ENCODE measurements around the gene ZER1. TPM values are rescaled to one million over a fixed set of nuclear protein-coding genes. Genes with fewer than 3 reads are reported as not detected.

The ZER1 gene
- total and polyA plus RNA-seq, 2 of the 8 experiments (the other 6 are each of a cell fraction or from before 2014, with no cell fraction given): 20.5 to 26.6 TPM

- no peak overlapping the region for H3K4ac ChIP-seq (replicated peaks; ENCODE audit: insufficient read length, low read depth, low read length)
- 97% methylated on average over 8 of the region's 8 CpGs; no CpG with 5 or more reads in 1 of the 2 experiments for WGBS, 2 experiments (ENCODE audit: extremely low coverage in 1 of 2, insufficient coverage in 1 of 2, insufficient read length in 1 of 2, insufficient replicate concordance in 2 of 2, low coverage in 1 of 2, low lambda C conversion rate in 2 of 2, missing lambda C conversion rate in 1 of 2)
- H3K4me3 ChIP-seq (ENCODE audit: extremely low read depth in 1 of 4, insufficient read depth in 2 of 4, low read depth in 3 of 4, low read length in 4 of 4): no peak overlapping the region
- H4K8ac ChIP-seq (ENCODE audit: extremely low read depth, insufficient read depth, low read length): no peak overlapping the region
- H4K5ac ChIP-seq (ENCODE audit: insufficient read length, low read depth, low read length): no peak overlapping the region
- no peak overlapping the region for H3K27ac ChIP-seq (ENCODE audit: low read depth, low read length)
- no peak overlapping the region for H3K18ac ChIP-seq (ENCODE audit: extremely low read depth, low read length)
- H3K9me3 ChIP-seq (ENCODE audit: insufficient read depth in 2 of 2, low read depth in 1 of 2, low read length in 1 of 2): no peaks in the 10 kb centered on the region
- no peaks in the 10 kb centered on the region for H3K79me2 ChIP-seq (ENCODE audit: control insufficient read depth in 1 of 2, insufficient read depth in 2 of 2, low read length in 2 of 2)
- no peak overlapping the region for H3K23ac ChIP-seq (ENCODE audit: insufficient read length)
- H2BK20ac ChIP-seq (ENCODE audit: low read length): no peak overlapping the region
- ChIA-PET CTCF (ENCODE audit: partially characterized antibody) (interaction anchor here (0.6 kb wide), 1 partner anchor 25 kb away, joined by 3 read pairs; no protein-coding TSS in a partner anchor), POLR2A (ENCODE audit: partially characterized antibody) (interaction anchor here (0.6 to 1.3 kb wide), 5 partner anchors 8 to 37 kb away, joined by 3 read pairs; no protein-coding TSS in a partner anchor)
- no peak overlapping the region for H3K56ac ChIP-seq (replicated peaks; ENCODE audit: insufficient read length, low read depth, low read length)
- H2AFZ ChIP-seq (ENCODE audit: low read length): no peak overlapping the region
- no peak for DNase-seq (ENCODE audit: low read depth in 1 of 2, low spot score in 2 of 2)
- no peaks in the 10 kb centered on the region; the same call in 1 of the 2 replicates for H3K79me1 ChIP-seq (ENCODE audit: low read depth, low read length)
- no peak overlapping the region for H3K4me2 ChIP-seq (ENCODE audit: insufficient read depth in 1 of 2, low read depth in 2 of 2, low read length in 2 of 2)
- H4K20me1 ChIP-seq (replicated peaks in 1 of 2; ENCODE audit: control insufficient read depth in 1 of 2, insufficient read depth in 2 of 2, low read length in 2 of 2): no peaks in the 10 kb centered on the region
- peaks cover 6 to 14% (median 8%) of the 10 kb centered on the region in 4 experiments; a peak in 7 of 8 replicates for H3K36me3 ChIP-seq (ENCODE audit: control insufficient read depth in 2 of 4, insufficient read depth in 4 of 4, low read length in 3 of 4)
- H2BK15ac ChIP-seq (ENCODE audit: low read length): no peak overlapping the region
- H2BK12ac ChIP-seq (ENCODE audit: low read depth, low read length): no peak overlapping the region
- H3K14ac ChIP-seq (ENCODE audit: insufficient read length): no peak overlapping the region
- H4K91ac ChIP-seq (replicated peaks; ENCODE audit: insufficient read length, low read length): no peak overlapping the region
- H3K23me2 ChIP-seq (ENCODE audit: low read depth, low read length): no peaks in the 10 kb centered on the region
- H2BK5ac ChIP-seq (ENCODE audit: low read depth, low read length): no peak overlapping the region
- no peaks in the 10 kb centered on the region for H3K27me3 ChIP-seq (replicated peaks in 1 of 4; ENCODE audit: control insufficient read depth in 3 of 4, extremely low read depth in 1 of 4, insufficient read depth in 3 of 4, low read length in 3 of 4)
- H2BK120ac ChIP-seq (replicated peaks; ENCODE audit: low read depth, low read length): no peak overlapping the region
- no peaks in the 10 kb centered on the region for H3K4me1 ChIP-seq (replicated peaks in 1 of 4; ENCODE audit: control insufficient read depth in 3 of 4, insufficient read depth in 4 of 4, low read length in 3 of 4)
- no peak for TF ChIP-seq CTBP2 (IDR thresholded peaks at IDR 0.05; ENCODE audit: borderline replicate concordance, insufficient read depth, insufficient read length, low read length)
- no peak for TF ChIP-seq ATF3 (IDR thresholded peaks at IDR 0.05; ENCODE audit: insufficient read depth, low read depth, low read length)
- no peak for TF ChIP-seq E2F6 (IDR thresholded peaks at IDR 0.05)
- H3K9ac ChIP-seq (replicated peaks in 1 of 4; ENCODE audit: extremely low read depth in 1 of 4, low read depth in 3 of 4, low read length in 3 of 4): no peak overlapping the region
- H2AK5ac ChIP-seq (ENCODE audit: low read depth, low read length): no peak overlapping the region
- FAIRE-seq: no peak
Measured at GRCh38 chr9:128798896-128799295, 27.2 kb upstream of the ZER1 start.
